ENCODE data around the gene BTBD9. TPM values are rescaled to one million over a fixed set of nuclear protein-coding genes. Genes with fewer than 3 reads are reported as not detected.

Gene BTBD9
- total RNA-seq, 1 donor from 2014 or later, result 18.1 TPM

- no peak for DNase-seq (ENCODE audit: extremely low spot score, unreplicated experiment)
- Mint-ChIP-seq H3K36me3 (ENCODE audit: unreplicated experiment) (no peaks in the 10 kb centered on the region), H3K27ac (ENCODE audit: unreplicated experiment) (no peak overlapping the region), H3K4me1 (ENCODE audit: unreplicated experiment) (peaks cover 11% of the 10 kb centered on the region), H3K9me3 (ENCODE audit: unreplicated experiment) (no peaks in the 10 kb centered on the region), H3K4me3 (ENCODE audit: unreplicated experiment) (no peak overlapping the region), H3K27me3 (ENCODE audit: unreplicated experiment) (no peaks in the 10 kb centered on the region)
- TF ChIP-seq CTCF (IDR thresholded peaks at IDR 0.05), result no peak
Measured at GRCh38 chr6:38220069-38220723, 419.5 kb downstream of the BTBD9 start.

- Mint-ChIP-seq H3K36me3 (ENCODE audit: unreplicated experiment) (no peaks in the 10 kb centered on the region), H3K4me1 (ENCODE audit: unreplicated experiment) (peaks cover 26% of the 10 kb centered on the region), H3K27me3 (ENCODE audit: unreplicated experiment) (no peaks in the 10 kb centered on the region), H3K9me3 (ENCODE audit: unreplicated experiment) (no peaks in the 10 kb centered on the region), H3K4me3 (ENCODE audit: unreplicated experiment) (no peak overlapping the region), H3K27ac (ENCODE audit: unreplicated experiment) (no peak overlapping the region)
- DNase-seq (ENCODE audit: extremely low spot score, unreplicated experiment), result no peak
- no peak for TF ChIP-seq CTCF (IDR thresholded peaks at IDR 0.05)
Measured at GRCh38 chr6:38218235-38218634, 421.5 kb downstream of the BTBD9 start.

- TF ChIP-seq CTCF (IDR thresholded peaks at IDR 0.05), result no peak
- Mint-ChIP-seq H3K27me3 (ENCODE audit: unreplicated experiment) (no peaks in the 10 kb centered on the region), H3K36me3 (ENCODE audit: unreplicated experiment) (no peaks in the 10 kb centered on the region)
Measured at GRCh38 chr6:38216451-38216850, 423.3 kb downstream of the BTBD9 start.

GRCh38 chr6:38215651-38216311, 423.9 kb downstream of the BTBD9 start:
- TF ChIP-seq CTCF (IDR thresholded peaks at IDR 0.05), result no peak
- H3K27me3 Mint-ChIP-seq (ENCODE audit: unreplicated experiment), result no peaks in the 10 kb centered on the region
- H3K4me3 Mint-ChIP-seq (ENCODE audit: unreplicated experiment), result no peak overlapping the region
- peaks cover 44% of the 10 kb centered on the region for H3K4me1 Mint-ChIP-seq (ENCODE audit: unreplicated experiment)
- no peaks in the 10 kb centered on the region for H3K9me3 Mint-ChIP-seq (ENCODE audit: unreplicated experiment)
- no peak for DNase-seq (ENCODE audit: extremely low spot score, unreplicated experiment)
- no peaks in the 10 kb centered on the region for H3K36me3 Mint-ChIP-seq (ENCODE audit: unreplicated experiment)
- no peak overlapping the region for H3K27ac Mint-ChIP-seq (ENCODE audit: unreplicated experiment)

More at GRCh38 chr6:38216451-38216850, 423.3 kb downstream of the BTBD9 start:
- no peak overlapping the region for H3K27ac Mint-ChIP-seq (ENCODE audit: unreplicated experiment)
- H3K4me3 Mint-ChIP-seq (ENCODE audit: unreplicated experiment), result no peak overlapping the region
- peaks cover 42% of the 10 kb centered on the region for H3K4me1 Mint-ChIP-seq (ENCODE audit: unreplicated experiment)
- H3K9me3 Mint-ChIP-seq (ENCODE audit: unreplicated experiment), result no peaks in the 10 kb centered on the region
- no peak for DNase-seq (ENCODE audit: extremely low spot score, unreplicated experiment)

- TF ChIP-seq CTCF (IDR thresholded peaks at IDR 0.05), result no peak
- H3K9me3 Mint-ChIP-seq (ENCODE audit: unreplicated experiment), result no peaks in the 10 kb centered on the region
- no peak for DNase-seq (ENCODE audit: extremely low spot score, unreplicated experiment)
- H3K27me3 Mint-ChIP-seq (ENCODE audit: unreplicated experiment), result no peaks in the 10 kb centered on the region
- H3K36me3 Mint-ChIP-seq (ENCODE audit: unreplicated experiment), result no peaks in the 10 kb centered on the region
- no peak overlapping the region for H3K4me3 Mint-ChIP-seq (ENCODE audit: unreplicated experiment)
- peaks cover 45% of the 10 kb centered on the region for H3K4me1 Mint-ChIP-seq (ENCODE audit: unreplicated experiment)
- H3K27ac Mint-ChIP-seq (ENCODE audit: unreplicated experiment), result no peak overlapping the region
Measured at GRCh38 chr6:38215225-38215624, 424.5 kb downstream of the BTBD9 start.

Measured in osteocyte (in vitro differentiated cells).